Adrenal gland (tissue), 12 donors: Measurements from ENCODE around the gene GPRC5D. TPM values are rescaled to one million over a fixed set of nuclear protein-coding genes. Genes with fewer than 3 reads are reported as not detected.

Source experiments
- DNase-seq, 7 donors: peaks; one replicate each; pipeline ENCODE4 v3.0.0-alpha.2; 2019 to 2020
- H3K27ac ChIP-seq, 5 donors: fragments of 200-600 bp; sonication (generic) in 4 of 5; 1 replicate in 3 of 5; 2 replicates in 2 of 5; pipeline versions ENCODE4 v1.5.1 to v1.8.0; 2016 to 2020; ENCODE audit warnings: mild to moderate bottlenecking in 1 of 5
- H3K27me3 ChIP-seq: fragments of 200-600 bp; 2 replicates; pipeline ENCODE4 v1.8.0; 2021
- H3K36me3 ChIP-seq, 2 donors: fragments of 200-600 bp; replicated peaks in 1 of 2; 1 replicate in 1 of 2; 2 replicates in 1 of 2; pipeline versions ENCODE4 v1.5.1 to v1.8.0; 2018 to 2022
- H3K4me1 ChIP-seq, 2 donors: fragments of 200-600 bp; replicated peaks in 1 of 2; 1 replicate in 1 of 2; 2 replicates in 1 of 2; pipeline versions ENCODE4 v1.5.1 to v1.8.0; 2018 to 2021
- H3K4me3 ChIP-seq, 4 donors: fragments of 200-600 bp; sonication (generic) in 3 of 4; one replicate each; pipeline ENCODE4 v1.5.1; 2016 to 2018
- H3K9me3 ChIP-seq, 3 donors: fragments of 200-600 bp; sonication (generic) in 1 of 3; replicated peaks in 1 of 3; 1 replicate in 2 of 3; 2 replicates in 1 of 3; pipeline versions ENCODE4 v1.5.1 to v1.8.0; 2016 to 2021
- POLR2A ChIP-seq, 2 donors: fragments of 450-650 bp; IDR thresholded peaks; one replicate each; pipeline ENCODE4 v1.6.1; 2017; ENCODE audit warnings: antibody characterized with exemption in 2 of 2, mild to moderate bottlenecking in 2 of 2, moderate library complexity in 1 of 2
- WGBS, 4 donors: extraction: QIAGEN DNeasy Blood & Tissue Kit in 2 of 4; methylation state at CpG; one replicate each; pipeline versions ENCODE4 v1.1.5 to v1.1.7; 2013 to 2017; 5-methylcytosine and 5-hydroxymethylcytosine counted together
- intact Hi-C, 2 donors: fragments of 100-400 bp; cut with DNase I; formaldehyde crosslinking; loops; one replicate each; pipeline versions ENCODE4 v1.14.1 to v1.15.0; 2022 to 2023
- polyA plus RNA-seq, 3 donors: library from polyadenylated mRNA; stranded (reverse); fragments of 200-250 nt in 2 of 3; fragments of 350-450 nt in 1 of 3; fragmentation: Illumina TruSeq in 1 of 3; extraction: RNeasy Lipid Tissue Mini Kit (QIAGEN cat#74804) in 1 of 3; gene quantifications; one replicate each; pipeline ENCODE4 v1.2.3, GENCODE V29; 2013 to 2014
- total RNA-seq, 9 donors: library from RNA; depleted of rRNA in 4 of 9; stranded (reverse); fragments of >200 nt in 4 of 9; fragments of 120-200 nt in 1 of 9; fragmentation: NEBNext Ultra II Directional in 1 of 9; extraction: Animal tissue kit (Norgen Biotek cat#: 25700) in 1 of 9; gene quantifications; one replicate each; pipeline versions ENCODE4 v1.1.0 to v1.2.4, GENCODE V29; 2013 to 2023
- TF ChIP-seq, protein P1 (sequence below), 6 experiments: fragments of 450-650 bp in 4 of 6; fragments of 200-600 bp in 2 of 6; sonication (generic) in 1 of 6; IDR thresholded peaks; 1 replicate in 5 of 6; 2 replicates in 1 of 6; pipeline versions ENCODE4 v1.5.1 to v1.8.0; 2016 to 2021; ENCODE audit warnings: antibody characterized with exemption in 6 of 6, mild to moderate bottlenecking in 2 of 6, moderate library complexity in 1 of 6
- donor health status: healthy with polysubstance abuse.
- donor health status: Bipolar disorder and iron deficiency.
- donor health status: DM: yes; HTN: yes; CAD: no.
- donor health status: DM: no; HTN: no; CAD: no.
- donor health status: DM: no; HTN: no; CAD: no.
- donor health status: DM: yes; HTN: yes; CAD: no.

GPRC5D gene
- total and polyA plus RNA-seq, 12 donors: 0.17 to 0.40 TPM; not detected in 10

DNA sequence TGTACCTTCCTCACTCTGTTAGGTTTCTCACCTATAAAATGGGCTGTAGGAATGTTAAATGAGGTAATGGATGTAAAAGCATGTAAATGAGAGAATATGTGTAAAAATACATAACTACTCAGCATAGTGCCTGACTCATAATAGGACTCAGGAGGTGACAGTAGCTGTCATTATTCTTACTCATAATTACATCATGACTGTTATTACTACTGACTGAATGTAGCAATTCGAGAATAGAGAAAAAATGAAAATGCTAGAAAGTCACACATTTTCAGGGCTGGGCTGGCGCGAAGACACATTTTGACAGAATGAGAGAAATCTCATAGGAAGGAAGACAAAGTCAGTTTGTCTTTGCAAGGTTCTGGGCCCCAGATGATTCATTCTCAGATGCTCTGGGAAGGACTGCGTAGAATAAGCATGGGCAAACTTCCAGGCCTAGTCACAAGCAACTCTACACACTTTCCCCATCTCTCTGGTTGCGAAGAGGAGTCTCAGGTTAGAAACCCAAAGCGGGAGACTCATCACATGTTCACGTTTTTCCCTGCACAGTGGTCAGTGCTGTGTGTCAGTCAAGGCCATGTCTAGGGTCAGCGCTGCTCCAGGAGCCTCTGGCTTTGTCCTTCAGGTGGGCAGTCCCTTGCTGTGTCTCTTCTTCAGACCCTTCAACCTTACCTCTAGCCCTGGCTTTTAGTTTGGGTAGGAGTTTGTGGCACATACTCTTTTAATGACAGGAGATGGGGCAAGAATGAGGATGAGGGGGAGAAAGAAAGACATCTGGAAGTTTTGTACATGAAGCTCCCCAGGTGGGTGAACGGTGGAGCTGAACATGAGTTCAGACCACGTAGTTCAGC, 52.2 kb downstream of the GPRC5D start:
- Histone ChIP-seq H3K27ac (peak overlapping the region in 3 of 5 donors; percentile 74 to 88 (median 83)), H3K4me3 (no peak overlapping the region), H3K36me3 (no peaks in the 10 kb centered on the region), H3K9me3 (no peaks in the 10 kb centered on the region), H3K27me3 (no peaks in the 10 kb centered on the region), H3K4me1 (peaks cover 12 to 32% of the 10 kb centered on the region in 2 donors)
- peak in 1 of 2 donors; percentile 34 for TF ChIP-seq POLR2A (IDR thresholded peaks at IDR 0.05)
- TF ChIP-seq, protein P1, sequence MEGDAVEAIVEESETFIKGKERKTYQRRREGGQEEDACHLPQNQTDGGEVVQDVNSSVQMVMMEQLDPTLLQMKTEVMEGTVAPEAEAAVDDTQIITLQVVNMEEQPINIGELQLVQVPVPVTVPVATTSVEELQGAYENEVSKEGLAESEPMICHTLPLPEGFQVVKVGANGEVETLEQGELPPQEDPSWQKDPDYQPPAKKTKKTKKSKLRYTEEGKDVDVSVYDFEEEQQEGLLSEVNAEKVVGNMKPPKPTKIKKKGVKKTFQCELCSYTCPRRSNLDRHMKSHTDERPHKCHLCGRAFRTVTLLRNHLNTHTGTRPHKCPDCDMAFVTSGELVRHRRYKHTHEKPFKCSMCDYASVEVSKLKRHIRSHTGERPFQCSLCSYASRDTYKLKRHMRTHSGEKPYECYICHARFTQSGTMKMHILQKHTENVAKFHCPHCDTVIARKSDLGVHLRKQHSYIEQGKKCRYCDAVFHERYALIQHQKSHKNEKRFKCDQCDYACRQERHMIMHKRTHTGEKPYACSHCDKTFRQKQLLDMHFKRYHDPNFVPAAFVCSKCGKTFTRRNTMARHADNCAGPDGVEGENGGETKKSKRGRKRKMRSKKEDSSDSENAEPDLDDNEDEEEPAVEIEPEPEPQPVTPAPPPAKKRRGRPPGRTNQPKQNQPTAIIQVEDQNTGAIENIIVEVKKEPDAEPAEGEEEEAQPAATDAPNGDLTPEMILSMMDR (IDR thresholded peaks at IDR 0.05): no peak
- 61 to 75% (median 65%) methylated on average over 10 of the region's 10 CpGs for WGBS, 4 donors
- DNase-seq: peak; percentile 62 to 85 (median 78)
- intact Hi-C loops: no loop called here

DNA sequence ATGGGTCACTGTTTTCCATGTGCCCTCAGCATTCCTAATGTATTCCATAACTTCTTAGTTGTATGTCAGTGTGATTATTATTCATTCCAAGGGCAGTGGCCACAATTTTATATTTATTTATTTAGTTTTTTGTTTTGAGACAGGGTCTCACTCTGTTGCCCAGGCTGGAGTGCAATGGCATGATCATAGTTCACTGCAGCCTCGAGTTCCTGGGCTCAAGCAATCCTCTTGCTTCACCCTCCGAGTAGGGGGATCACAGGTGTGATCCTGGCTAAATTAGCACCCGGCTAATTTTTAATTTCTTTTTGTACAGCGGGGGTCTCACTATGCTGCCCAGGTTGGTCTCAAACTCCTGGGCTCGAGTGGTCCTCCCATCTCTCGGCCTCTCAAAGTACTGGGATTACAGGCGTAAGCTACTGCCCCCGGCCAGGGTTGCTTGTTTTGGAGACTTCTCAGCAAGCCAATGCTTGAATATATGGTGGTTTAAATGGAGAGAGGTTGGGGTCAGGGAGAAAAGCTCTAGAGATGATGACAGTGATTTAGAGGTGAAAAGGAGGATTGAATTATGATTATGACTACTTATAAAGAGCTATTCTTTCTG, 53.0 kb downstream of the GPRC5D start:
- DNase-seq: no peak
- Histone ChIP-seq H3K4me1 (peaks cover 12 to 32% of the 10 kb centered on the region in 2 donors), H3K36me3 (no peaks in the 10 kb centered on the region), H3K4me3 (no peak overlapping the region), H3K27ac (peak overlapping the region in 3 of 5 donors; percentile 74 to 88 (median 83)), H3K9me3 (no peaks in the 10 kb centered on the region), H3K27me3 (no peaks in the 10 kb centered on the region)
- TF ChIP-seq POLR2A (IDR thresholded peaks at IDR 0.05): no peak
- TF ChIP-seq, protein P1 (IDR thresholded peaks at IDR 0.05): no peak
- 85 to 95% (median 89%) methylated on average over 8 of the region's 8 CpGs for WGBS, 4 donors
- intact Hi-C loops: no loop called here

DNA sequence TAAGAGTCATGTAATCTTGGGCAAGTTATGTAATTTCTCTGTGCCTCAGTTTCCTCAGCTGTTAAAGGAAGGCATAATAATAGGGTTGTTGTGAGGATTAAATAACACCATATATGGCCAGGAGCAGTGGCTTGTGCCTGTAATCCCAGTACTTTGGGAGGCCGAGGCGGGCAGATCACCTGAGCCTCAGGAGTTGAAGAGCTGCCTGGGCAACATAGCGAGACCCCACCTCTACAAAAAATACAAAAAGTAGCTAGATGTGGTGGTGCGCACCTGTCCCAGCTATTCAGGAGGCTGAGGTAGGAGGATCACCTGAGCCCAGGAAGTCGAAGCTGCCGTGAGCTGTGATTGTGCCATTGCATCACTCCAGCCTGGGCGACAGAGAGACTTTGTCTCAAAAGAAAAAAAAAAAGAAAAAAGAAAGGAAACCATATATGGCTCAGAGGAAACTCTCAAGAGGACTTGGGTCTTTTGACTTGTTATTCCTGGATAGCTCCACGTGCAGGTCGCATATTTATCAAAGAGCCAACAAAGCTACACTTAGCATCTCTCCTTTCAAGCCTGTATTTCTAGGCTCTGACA, 53.7 kb downstream of the GPRC5D start:
- no peaks in the 10 kb centered on the region for H3K9me3 ChIP-seq
- H3K4me1 ChIP-seq: peaks cover 12 to 27% of the 10 kb centered on the region in 2 donors
- no peak overlapping the region for H3K27ac ChIP-seq
- no peaks in the 10 kb centered on the region for H3K27me3 ChIP-seq
- H3K36me3 ChIP-seq: no peaks in the 10 kb centered on the region
- H3K4me3 ChIP-seq: no peak overlapping the region
- WGBS, 4 donors: 86 to 91% (median 90%) methylated on average over 9 of the region's 9 CpGs
- intact Hi-C loops: no loop called here
- no peak for DNase-seq
- TF ChIP-seq POLR2A (IDR thresholded peaks at IDR 0.05): no peak

DNA sequence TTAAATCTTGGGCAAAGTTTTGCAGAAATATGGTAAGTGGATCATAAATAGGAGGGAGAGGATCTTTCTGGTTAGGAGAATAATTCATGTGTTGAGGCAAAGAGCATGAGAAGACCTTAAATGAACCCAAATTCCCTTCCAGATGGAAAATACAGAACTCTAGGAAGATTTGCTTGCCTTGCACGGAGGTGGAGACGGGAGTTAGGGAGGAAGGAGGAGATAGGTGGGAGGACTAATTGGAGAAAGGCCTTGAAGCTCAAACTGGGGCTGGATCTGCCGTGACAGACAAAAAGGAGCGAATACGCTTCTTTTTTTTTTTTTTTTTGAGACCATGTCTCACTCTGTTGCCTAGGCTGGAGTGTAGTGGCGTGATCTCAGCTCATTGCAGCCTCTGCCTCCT, 54.7 kb downstream of the GPRC5D start:
- intact Hi-C loops: no loop called here
- H3K27me3 ChIP-seq: no peaks in the 10 kb centered on the region
- H3K9me3 ChIP-seq: no peaks in the 10 kb centered on the region
- 77 to 88% (median 81%) methylated on average over 6 of the region's 6 CpGs for WGBS, 4 donors
- peaks cover 12 to 26% of the 10 kb centered on the region in 2 donors for H3K4me1 ChIP-seq
- no peak overlapping the region for H3K4me3 ChIP-seq
- H3K27ac ChIP-seq: no peak overlapping the region
- DNase-seq: no peak
- H3K36me3 ChIP-seq: no peaks in the 10 kb centered on the region
- TF ChIP-seq, protein P1 (IDR thresholded peaks at IDR 0.05): no peak
- TF ChIP-seq POLR2A (IDR thresholded peaks at IDR 0.05): no peak
